CD4-positive, alpha-beta T cell treated with Interleukin-6 at 100 ng/mL for 8 hours (primary cell): ENCODE results near the gene TTC19.
"Not testable (repeated sequence)": the region's sequence is repeated elsewhere in the genome, so short reads cannot be mapped to it uniquely, and the experiment has no call there.

Experiments used
- DNase-seq: peaks from one replicate; pipeline ENCODE4 v3.0.0-alpha.2; 2020; ENCODE audit warnings: mixed read lengths, low spot score

TTC19 gene

DNA sequence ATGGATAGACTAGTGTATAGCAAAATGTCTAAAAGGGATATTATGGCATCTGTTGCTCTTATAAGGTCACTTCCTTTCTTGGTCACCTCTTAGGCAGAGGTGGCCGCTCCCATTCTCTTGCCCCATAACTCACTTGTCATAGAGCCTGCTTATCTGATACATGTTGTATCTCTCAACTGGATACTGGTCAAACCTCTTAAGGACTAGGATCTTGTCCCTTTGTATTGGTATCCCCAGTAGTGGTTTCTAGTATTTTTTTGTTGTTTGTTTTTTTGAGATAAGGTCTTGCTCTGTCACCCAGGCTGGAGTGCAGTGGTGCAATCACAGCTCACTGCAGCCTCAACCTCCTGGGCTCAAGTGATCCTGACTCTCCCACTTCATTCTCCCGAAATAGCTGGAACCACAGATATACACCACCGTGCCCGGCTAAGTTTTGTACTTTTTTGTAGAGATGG, 27.1 kb upstream of the TTC19 start:
- no peak for DNase-seq

DNA sequence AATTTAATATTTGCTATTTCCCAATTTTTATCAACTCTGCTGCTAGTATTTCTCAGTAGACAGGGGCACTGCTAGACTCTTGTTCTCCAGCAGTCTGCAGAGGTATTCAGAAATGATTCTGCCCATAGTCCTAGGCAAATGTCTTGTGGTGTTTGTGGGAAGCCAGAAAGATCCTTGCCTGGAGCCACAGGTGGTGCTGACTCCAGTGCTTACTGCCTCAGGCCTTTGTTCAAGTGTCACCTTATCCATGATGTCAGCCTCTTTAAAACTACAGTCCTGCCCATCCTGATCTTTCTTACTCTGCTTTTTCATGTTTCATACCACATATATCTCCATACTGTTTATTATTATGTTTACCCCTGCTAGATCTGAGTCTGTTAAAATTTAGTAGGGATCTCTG, 26.6 kb upstream of the TTC19 start:
- no peak for DNase-seq

DNA sequence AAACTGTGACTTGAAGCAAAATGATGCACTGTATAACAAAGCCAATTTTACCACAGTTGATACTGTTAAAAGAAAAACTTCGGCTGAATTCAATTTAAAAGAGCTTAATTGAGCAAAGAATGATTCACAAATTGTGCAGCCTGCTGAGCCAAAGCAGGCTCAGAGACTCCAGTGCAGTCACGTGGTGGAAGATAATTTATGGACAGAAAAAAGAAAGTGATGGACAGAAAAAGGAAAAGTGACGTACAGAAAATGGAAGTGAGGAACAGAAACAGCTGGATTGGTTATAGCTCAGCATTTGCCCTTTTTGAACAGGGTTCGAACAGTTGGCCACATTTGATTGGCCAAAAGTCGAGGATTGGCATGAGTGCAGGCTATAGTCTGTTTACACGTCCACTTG, 25.8 kb upstream of the TTC19 start:
- no peak for DNase-seq

DNA sequence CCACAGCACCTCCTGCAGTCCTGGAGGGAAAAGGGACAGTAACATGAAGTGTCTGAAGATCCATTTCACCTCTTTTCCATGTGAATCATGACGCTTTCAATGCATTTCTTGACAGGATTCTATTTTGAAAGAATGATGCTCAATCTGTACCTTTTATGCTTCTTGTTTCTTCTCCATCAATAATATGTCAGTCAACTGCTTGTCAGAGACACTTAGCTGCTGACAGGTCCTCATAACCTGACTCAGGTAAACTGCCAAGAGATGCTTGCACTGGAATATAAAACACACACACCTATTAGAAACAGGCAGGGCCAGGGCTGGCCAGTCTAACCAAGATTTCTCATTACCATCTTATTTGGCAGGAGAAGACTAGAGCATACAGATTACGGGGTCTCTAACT, 21.7 kb upstream of the TTC19 start:
- no peak for DNase-seq

DNA sequence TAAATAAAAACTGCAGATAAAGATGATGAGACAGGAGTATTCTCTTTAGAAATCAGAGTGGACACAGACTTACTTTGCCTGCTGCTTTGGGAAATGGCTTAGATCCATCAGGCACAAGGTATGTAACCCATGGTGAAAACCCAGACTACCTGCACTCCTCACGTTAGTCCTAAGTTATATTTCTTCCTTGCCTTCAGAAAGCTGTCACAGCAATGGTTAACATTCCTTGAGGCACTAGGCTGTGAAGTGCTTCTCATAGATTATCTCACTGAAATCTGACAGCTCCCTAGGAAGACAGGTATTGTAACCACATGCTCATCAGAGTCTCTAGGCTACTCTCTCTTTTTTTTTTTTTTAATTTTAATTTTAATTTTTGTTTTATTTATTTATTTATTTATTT, 21.0 kb upstream of the TTC19 start:
- no peak for DNase-seq

DNA sequence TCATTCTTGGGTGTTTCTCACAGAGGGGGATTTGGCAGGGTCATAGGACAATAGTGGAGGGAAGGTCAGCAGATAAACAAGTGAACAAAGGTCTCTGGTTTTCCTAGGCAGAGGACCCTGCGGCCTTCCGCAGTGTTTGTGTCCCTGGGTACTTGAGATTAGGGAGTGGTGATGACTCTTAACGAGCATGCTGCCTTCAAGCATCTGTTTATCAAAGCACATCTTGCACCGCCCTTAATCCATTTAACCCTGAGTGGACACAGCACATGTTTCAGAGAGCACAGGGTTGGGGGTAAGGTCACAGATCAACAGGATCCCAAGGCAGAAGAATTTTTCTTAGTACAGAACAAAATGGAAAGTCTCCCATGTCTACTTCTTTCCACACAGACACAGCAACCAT, 20.6 kb upstream of the TTC19 start:
- DNase-seq, result not testable (repeated sequence)

DNA sequence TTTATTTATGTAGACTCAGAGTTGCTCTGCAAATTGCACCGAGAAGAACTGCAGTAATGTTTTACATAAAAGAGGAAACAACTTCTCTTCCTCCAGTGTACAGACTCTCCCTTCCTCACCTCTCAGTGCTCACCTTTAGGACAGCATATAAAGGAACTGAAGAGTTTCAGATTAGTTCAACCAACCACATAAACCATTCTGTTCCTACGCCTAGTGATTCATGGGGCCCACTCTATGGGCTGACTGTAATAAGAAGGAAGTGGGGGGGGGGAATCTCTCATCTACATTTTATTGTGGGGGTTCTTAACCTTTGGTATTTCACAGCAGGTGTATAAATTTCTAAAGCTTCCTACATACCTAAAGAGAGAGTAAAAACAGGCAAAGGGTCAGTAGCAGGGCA, 18.4 kb upstream of the TTC19 start:
- DNase-seq, result no peak

DNA sequence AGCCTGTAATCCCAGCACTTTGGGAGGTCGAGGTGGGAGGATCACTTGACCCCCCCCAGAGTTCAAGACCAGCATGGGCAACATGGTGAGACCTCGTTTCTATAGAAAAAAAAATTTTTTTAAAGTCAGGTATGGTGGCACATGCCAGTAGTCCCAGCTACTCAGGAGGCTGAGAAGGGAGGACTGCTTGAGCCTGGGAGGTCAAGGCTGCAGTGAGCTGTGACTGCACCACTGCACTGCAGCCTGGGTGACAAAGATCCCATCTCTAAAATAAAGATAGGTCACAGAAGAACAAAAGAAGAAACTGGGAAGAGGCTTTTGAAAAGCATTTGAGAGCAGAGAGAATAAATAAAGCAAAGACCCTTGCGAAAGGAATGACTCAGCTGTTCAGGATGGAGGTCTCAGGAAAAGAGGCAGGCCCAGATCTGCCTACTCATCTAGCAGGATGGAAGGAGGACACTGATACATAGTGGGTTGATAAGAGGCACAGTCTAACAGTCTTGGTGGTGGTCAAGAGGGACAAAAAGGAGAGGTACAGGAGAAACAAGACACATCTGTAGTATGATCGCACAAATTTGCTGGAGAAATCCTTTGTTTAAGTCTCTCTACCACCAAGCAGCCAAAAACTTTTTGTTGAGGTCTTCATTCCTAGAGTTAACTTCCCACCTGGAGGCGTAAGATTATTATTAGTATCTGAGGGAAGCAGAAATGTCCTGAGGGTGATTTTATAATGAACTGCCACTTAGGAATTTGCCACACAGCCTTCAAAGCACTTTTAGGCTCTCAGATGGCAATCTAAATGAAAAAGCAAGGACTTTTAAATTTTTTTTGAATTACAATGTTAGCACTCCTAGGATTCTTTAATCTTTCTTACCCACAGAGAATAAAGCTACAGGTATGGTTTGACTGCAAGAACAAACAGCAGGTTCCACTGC, 17.7 kb upstream of the TTC19 start:
- no peak for DNase-seq

DNA sequence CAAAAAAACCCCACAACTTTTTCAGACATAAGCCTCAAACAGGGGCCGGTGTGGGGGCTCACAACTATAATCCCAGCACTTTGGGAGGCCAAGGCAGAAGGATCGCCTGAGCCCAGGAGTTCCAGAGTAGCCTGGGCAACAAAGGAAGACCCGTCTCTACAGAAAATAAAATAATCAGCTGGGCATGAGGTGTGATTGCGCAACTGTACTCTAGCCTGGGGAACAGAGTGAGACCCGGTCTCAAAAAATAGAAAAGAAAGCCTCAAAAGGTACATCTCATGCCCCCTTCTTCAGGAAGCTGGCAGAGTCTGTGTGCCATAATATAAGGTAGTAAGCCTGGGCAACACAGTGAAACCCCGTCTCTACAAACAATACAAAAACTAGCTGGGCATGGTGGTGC, 3.3 kb upstream of the TTC19 start:
- DNase-seq, result no peak

DNA sequence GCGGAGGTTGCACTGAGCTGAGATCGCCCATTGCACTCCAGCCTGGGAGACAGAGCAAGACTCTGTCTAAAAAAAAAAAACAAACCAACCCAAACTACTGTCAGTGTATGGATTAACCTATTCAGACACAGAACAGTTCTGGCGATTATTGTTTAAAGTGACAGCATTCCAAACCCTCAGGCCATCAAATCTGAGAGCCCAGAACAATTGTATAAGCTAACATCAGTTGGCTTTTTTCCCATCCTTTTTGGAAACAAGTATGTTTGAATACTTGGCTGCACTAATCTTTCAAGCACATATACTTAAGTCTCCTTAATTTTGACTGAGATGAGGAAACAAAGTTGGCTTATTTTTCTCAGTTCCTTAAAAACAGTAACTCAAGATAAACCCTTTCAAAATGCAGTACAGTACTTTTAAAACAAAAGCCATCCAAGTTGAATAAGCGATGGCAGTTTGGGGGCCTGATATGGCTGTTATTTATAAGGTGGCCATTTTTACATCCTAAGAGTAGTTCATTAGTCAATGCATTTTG, 1.5 kb upstream of the TTC19 start:
- no peak for DNase-seq

DNA sequence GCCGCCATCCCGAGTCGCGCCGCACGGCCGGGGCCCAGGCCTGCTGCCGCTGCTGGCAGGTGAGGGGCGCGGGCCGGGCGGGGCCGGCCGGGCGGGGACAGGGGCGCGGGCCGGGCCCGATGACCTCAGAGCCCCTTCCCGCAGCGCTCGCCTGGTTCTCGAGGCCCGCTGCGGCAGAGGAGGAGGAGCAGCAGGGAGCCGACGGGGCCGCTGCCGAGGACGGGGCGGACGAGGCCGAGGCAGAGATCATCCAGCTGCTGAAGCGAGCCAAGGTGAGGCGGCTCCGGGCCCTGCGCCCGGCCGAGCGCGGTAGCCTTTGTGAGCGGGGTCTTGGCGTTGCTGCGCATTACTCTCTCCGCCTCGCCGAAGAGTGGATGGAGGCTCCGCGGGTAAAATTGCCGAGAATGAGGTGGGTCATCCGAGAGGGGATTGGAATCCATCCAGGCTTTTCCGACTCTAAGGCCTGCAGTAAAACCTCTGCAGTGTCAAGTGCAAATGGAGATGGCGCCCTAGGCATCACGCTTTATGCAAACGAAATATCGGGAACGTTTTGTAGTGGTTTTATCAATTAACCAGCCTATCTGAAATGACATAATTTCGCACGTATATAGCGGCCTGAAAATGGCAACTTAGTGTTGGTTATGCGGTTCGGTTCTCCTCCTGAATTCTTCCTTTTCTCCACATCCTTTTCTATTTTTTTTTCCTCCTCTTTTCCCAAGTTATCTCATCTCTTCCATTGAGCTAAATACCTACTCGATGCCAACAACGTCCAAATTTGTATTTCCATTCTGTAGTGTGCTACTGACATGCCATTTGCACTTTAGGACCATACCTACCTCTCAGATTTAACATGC, 577 bp downstream of the TTC19 start:
- DNase-seq, result peak; percentile 22

DNA sequence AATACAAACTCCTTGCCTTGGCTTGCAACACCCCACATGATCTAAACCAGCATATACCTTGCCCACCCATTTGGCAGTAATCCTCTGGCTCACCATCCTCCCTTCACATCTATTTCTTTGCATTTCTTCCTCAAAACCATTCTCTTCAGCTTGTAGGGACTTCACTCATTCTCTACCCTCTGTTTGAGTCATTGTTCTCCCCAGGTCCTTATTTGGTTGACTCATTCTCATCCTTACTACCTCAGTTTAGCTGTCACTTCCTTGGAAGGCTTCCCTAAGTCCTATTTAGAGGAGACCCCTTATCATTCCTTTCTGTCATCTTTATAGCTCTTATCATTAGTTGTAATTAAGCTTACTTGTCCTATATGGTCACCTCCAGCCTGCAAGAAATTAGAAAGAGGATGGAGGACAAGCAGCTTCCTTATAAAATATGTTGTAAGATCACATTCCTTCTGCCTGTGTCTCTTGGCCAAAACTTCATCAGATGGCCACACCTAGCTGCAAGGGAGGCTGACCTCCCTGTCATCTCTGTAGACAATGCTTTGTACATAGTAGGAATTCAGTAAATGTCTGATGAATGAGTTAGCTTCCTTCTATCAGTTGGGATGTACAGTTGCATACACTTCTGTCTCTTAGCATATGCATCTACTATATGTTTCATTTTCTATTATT, 1.7 kb downstream of the TTC19 start:
- no peak for DNase-seq

DNA sequence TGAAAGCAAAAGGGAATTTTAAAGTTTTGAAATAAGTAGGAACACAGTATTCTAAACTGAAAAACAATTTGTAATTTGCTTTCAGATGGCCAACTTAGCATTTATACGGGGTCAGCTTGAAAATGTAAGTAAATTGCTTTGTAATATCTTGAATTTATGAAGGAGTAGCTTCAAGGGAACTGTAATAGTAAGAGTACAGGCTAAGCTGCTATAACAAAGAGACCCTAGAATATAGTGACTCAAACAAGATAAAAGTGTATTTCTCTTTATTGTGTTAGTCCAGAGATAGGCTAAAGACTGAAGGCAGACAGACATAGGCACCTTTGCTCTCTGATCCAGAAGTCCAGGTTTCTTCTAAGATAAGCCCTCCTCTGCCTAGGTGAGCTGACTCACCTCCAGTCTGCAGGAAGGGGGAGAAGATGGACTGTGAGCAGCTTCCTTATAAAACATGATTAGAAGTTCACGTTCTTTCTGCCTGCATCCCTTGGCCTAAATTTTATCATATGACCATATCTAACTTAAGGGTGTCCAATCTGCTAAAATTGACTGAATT, 3.2 kb downstream of the TTC19 start:
- no peak for DNase-seq

DNA sequence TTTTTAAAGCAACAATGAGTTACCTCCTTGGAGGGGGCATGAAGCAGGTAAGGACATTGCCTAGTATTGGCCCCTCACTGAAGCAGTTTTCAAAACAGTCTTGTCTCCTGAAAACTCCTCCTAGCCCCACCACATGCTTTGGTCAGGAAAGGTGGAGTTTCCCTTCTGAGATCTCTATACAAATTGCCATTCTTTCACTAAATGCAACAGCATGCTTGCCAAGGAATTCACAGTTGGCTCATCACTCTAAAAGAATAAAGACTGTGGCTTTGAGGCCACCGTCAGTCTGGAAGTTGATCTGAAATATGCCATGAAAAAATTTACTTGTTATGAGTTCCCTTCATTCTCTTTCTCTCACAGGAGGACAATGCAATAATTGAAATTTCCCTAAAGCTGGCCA, 4.2 kb downstream of the TTC19 start:
- no peak for DNase-seq

DNA sequence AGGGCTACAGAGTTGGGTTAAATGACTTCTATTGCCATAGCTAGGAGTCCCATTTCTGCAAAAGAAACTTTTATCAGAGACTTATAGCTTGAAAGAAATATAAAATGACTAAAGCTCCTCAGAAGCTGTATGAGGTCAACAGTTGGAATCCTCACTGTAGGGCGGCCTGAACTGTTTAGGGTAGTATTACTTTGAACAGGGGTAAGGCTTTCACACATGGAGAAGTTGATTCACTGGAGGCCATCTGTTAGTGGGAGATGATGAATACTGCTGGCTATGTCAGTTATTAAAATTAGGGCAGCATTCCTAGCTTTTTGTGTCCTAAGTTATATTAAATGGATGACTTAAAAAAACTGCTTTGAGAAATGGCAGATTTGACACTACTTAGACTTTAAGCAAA, 6.0 kb downstream of the TTC19 start:
- DNase-seq, result no peak

DNA sequence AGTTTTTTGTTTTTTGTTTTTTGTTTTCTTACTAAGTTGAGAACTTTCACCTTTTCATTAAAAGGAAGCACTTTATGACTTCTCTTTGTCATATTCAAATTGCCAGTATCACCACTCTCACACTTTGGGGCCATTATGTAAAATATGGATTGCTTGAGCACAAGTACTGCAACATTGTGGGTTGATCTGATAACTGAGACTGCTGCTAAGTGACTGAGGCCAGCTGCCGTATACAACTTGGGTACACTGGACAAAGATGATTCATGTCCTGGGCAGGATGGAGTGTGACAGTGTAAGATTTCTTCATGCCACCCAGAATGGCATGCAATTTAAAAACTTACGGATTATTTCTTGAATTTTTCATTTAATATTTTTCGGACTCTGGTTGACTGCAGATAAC, 7.8 kb downstream of the TTC19 start:
- DNase-seq, result no peak

DNA sequence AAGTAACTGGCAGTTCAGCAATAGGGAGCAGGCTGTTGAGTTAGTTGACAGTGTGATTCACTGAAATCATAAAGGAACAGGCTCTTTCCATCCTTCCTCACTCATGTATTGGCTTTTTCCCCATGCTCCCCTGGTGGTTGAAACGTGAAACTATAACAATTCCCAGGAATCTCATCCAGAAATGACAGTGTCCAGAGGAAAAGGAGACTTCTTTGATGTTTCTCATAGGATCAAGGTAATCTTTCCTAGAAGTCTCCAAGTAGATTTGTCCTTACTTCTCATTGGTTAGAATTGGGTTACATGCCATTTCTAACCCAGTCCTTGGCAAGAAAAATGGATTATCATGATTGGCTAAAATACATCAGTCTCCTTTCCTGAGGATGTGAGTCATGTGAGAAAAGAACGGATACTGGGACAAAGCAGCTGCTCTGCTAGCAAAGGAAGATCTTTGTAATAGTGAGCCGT, 14.4 kb downstream of the TTC19 start:
- DNase-seq, result no peak

DNA sequence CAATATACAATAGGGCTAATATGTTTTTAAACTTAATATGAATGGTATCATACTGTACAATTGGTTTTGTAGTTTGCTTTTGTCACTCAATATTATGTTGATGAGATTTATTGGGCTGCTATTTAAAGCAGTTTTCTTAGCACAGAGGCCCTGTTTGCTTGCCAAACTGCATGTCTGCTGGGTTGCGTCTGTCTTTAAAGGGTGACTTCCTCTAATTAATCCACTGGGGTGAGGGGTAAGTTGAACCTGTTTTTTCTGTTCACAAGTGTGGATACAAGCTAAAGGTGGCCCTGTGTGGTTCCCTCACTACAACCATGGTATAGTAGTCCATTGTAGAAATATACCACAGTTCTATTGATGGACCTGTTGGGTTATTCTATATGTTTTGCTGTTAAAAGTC, 19.7 kb downstream of the TTC19 start:
- no peak for DNase-seq

DNA sequence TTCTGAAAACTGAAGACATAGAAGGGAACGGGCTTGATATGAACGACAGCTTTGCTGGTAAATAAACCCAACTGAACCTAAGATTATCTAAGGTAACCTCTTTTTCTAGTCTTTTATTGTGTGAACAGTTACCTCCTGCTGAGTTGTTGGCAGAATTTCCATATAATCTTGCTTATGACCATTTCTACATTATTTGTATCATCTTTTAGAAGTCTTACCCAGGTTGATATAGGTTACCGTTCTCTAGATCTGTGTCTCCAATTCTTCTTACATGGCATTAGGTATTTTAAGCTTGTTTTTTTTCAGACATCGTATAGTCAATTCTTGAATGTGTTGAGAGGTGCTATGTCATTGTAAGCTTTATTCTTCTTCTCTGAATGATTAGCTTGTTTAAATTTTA, 24.3 kb downstream of the TTC19 start:
- DNase-seq, result no peak

DNA sequence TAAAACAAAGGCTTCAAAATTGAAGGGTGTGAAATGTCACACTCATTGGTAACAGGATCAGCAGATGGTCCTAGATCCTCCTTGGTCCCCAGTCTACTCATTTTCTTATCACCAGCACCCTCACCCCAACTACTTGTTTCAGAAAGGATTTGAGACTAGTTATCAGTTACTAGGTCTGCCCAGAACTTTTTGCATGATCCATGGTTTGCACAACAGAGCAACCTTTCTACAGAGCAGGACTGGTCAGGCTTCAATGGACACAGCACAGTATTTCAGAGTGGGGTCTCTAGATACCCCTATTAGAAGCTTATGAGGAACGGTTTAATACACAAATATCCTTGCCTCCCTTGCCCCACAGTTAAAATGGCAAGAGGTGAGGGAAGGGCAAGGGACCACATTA, 25.6 kb downstream of the TTC19 start:
- DNase-seq, result no peak

DNA sequence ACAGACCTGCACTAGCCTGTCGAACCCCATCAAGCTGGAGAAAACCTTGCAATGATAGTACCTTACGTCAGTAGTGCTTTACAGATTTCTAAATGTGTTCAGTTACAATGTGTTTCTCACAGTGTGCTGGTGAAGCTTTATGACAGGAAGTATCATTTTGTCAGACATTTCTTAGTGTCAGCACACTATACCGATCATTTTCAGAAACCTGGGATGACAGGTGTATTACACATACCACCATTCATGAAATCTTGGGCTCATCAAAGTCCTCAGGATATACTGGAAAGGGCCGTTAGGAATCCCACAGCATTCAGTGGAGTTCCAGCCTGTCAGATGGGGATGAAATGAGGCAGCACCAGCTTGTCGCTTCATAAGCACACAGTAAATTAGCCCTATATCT, 27.3 kb downstream of the TTC19 start:
- DNase-seq, result no peak
